Measurements from ENCODE around the gene POU2AF3. TPM values are rescaled to one million over a fixed set of nuclear protein-coding genes. Genes with fewer than 3 reads are reported as not detected.

The POU2AF3 gene
- total and polyA plus RNA-seq, 2 of the 4 experiments (the other 2 are of a cell fraction): 0.17 TPM; not detected in 1

GRCh38 chr11:111324277-111324720 lies 26.0 kb downstream of the POU2AF3 start:
- WGBS, 2 experiments (ENCODE audit: extremely low coverage in 2 of 2, insufficient read length in 1 of 2): 40% methylated on average over 2 of the region's 5 CpGs; no CpG with 5 or more reads in 1 of the 2 experiments
- H3K27ac ChIP-seq (ENCODE audit: insufficient read depth, low read length): no peak overlapping the region
- no peak overlapping the region for H4K91ac ChIP-seq (ENCODE audit: insufficient read depth, low read depth, low read length)
- no peaks in the 10 kb centered on the region; the same call in 1 of the 2 replicates for H3K27me3 ChIP-seq (ENCODE audit: control insufficient read depth, insufficient read depth, low read length)
- intact Hi-C loops (cut with micrococcal nuclease): no loop called here
- peak overlapping the region; percentile 35 for H3K14ac ChIP-seq (replicated peaks; ENCODE audit: low read depth, low read length)
- ATAC-seq (ENCODE audit: low read depth) (peak; percentile 85), DNase-seq (peak; percentile 72)
- peak overlapping the region; percentile 34 for H3K4ac ChIP-seq (ENCODE audit: low read depth, low read length)
- H3K36me3 ChIP-seq (ENCODE audit: control insufficient read depth, insufficient read depth, low read length): no peaks in the 10 kb centered on the region
- peak overlapping the region; percentile 35; the same call in 1 of the 2 replicates for H3K56ac ChIP-seq (ENCODE audit: extremely low read depth, insufficient read depth, low read length)
- H2BK5ac ChIP-seq (ENCODE audit: low read depth, low read length, poor library complexity, severe bottlenecking): peak overlapping the region; percentile 56
- peak overlapping the region; percentile 21 for H2AK9ac ChIP-seq (replicated peaks; ENCODE audit: low read depth, low read length, poor library complexity)
- peak overlapping the region; percentile 88 for H3K4me2 ChIP-seq (ENCODE audit: low read depth, low read length)
- peak overlapping the region; percentile 89 for H2BK20ac ChIP-seq (ENCODE audit: low read depth, low read length)
- H3K9ac ChIP-seq (ENCODE audit: low read depth, low read length): no peak overlapping the region
- H4K5ac ChIP-seq (ENCODE audit: low read depth, low read length): no peak overlapping the region
- in situ Hi-C loops (cut with MboI; ENCODE audit: low sequenced_read_pairs): no loop called here
- H3K79me1 ChIP-seq (ENCODE audit: low read depth in 1 of 2, low read length in 2 of 2): no peaks in the 10 kb centered on the region
- POLR2A ChIA-PET (ENCODE audit: unreplicated experiment): no interaction called here
- no TSS peak for BruUV-seq (replicated peaks)
- H3K9me3 ChIP-seq (ENCODE audit: control insufficient read depth, insufficient read depth, low read length): no peaks in the 10 kb centered on the region
- H2AK5ac ChIP-seq (ENCODE audit: low read depth, low read length): no peak overlapping the region; the same call in 1 of the 2 replicates
- no peaks in the 10 kb centered on the region for H4K20me1 ChIP-seq (ENCODE audit: insufficient read depth, low read length)
- H3K4me1 ChIP-seq (ENCODE audit: control insufficient read depth, insufficient read depth, low read length): peaks cover 6% of the 10 kb centered on the region
- peak overlapping the region; percentile 81 for H2AFZ ChIP-seq (replicated peaks; ENCODE audit: low read length, poor library complexity)
- H3K9me1 ChIP-seq (ENCODE audit: insufficient read depth, low read length): peaks cover 5% of the 10 kb centered on the region; the same call in 1 of the 2 replicates
- CTCF ChIA-PET: no interaction called here
- H4K8ac ChIP-seq (ENCODE audit: low read depth in 2 of 2, low read length in 2 of 2): no peak overlapping the region; a peak in 1 of 4 replicates
- peak overlapping the region; percentile 16; the same call in 2 of the 3 replicates for H2BK15ac ChIP-seq (ENCODE audit: low read depth, low read length)
- H3K4me3 ChIP-seq (ENCODE audit: insufficient read depth, low read depth, low read length): no peak overlapping the region
- peak overlapping the region; percentile 80; the same call in 1 of the 2 replicates for H2BK120ac ChIP-seq (ENCODE audit: low read depth, low read length)
- TF ChIP-seq FOS (IDR thresholded peaks at IDR 0.05; ENCODE audit: low read depth, low read length) (0 out of 2 replicates have a peak, but pooled peaks have one; percentile 9), BHLHE40 (IDR thresholded peaks at IDR 0.05; ENCODE audit: low read depth, low read length) (no peak)
- peak overlapping the region; percentile 50; the same call in 1 of the 2 replicates for H3K18ac ChIP-seq (ENCODE audit: low read depth, low read length)
- H3K23ac ChIP-seq (ENCODE audit: low read depth, low read length): peak overlapping the region; percentile 21; the same call in 1 of the 2 replicates
- dilution Hi-C loops (cut with HindIII; ENCODE audit: low sequenced_read_pairs, unreplicated experiment): no loop called here

Data from IMR-90 (cell line).